Measurements from ENCODE around the gene TTLL5. TPM values are rescaled to one million over a fixed set of nuclear protein-coding genes. Genes with fewer than 3 reads are reported as not detected.

TTLL5 gene
- total and polyA plus RNA-seq, 2 of the 4 experiments (the other 2 are of a cell fraction) = 11.9 to 16.7 TPM

GRCh38 chr14:75619548-75619947, 41.5 kb upstream of the TTLL5 start:
- Histone ChIP-seq H3K4me2 (ENCODE audit: low read depth, low read length) (no peak overlapping the region), H4K8ac (ENCODE audit: low read depth in 2 of 2, low read length in 2 of 2) (no peak overlapping the region), H3K27ac (ENCODE audit: insufficient read depth, low read length) (no peak overlapping the region), H4K5ac (ENCODE audit: low read depth, low read length) (no peak overlapping the region), H3K9ac (ENCODE audit: low read depth, low read length) (no peak overlapping the region), H4K91ac (ENCODE audit: insufficient read depth, low read depth, low read length) (no peak overlapping the region), H2BK5ac (ENCODE audit: low read depth, low read length, poor library complexity, severe bottlenecking) (no peak overlapping the region), H2BK15ac (ENCODE audit: low read depth, low read length) (no peak overlapping the region), H3K56ac (ENCODE audit: extremely low read depth, insufficient read depth, low read length) (no peak overlapping the region), H3K14ac (replicated peaks; ENCODE audit: low read depth, low read length) (no peak overlapping the region), H3K23ac (ENCODE audit: low read depth, low read length) (no peak overlapping the region), H4K20me1 (ENCODE audit: insufficient read depth, low read length) (no peaks in the 10 kb centered on the region), H3K36me3 (ENCODE audit: control insufficient read depth, insufficient read depth, low read length) (no peaks in the 10 kb centered on the region), H3K18ac (ENCODE audit: low read depth, low read length) (no peak overlapping the region), H3K4ac (ENCODE audit: low read depth, low read length) (no peak overlapping the region), H3K4me3 (ENCODE audit: insufficient read depth, low read depth, low read length) (no peak overlapping the region), H2BK20ac (ENCODE audit: low read depth, low read length) (no peak overlapping the region), H3K9me3 (ENCODE audit: control insufficient read depth, insufficient read depth, low read length) (no peaks in the 10 kb centered on the region), H3K79me1 (ENCODE audit: low read depth in 1 of 2, low read length in 2 of 2) (no peaks in the 10 kb centered on the region), H3K9me1 (ENCODE audit: insufficient read depth, low read length) (no peaks in the 10 kb centered on the region), H2AFZ (replicated peaks; ENCODE audit: low read length, poor library complexity) (no peak overlapping the region), H2AK9ac (replicated peaks; ENCODE audit: low read depth, low read length, poor library complexity) (no peak overlapping the region), H2AK5ac (ENCODE audit: low read depth, low read length) (no peak overlapping the region), H3K4me1 (ENCODE audit: control insufficient read depth, insufficient read depth, low read length) (no peaks in the 10 kb centered on the region), H2BK120ac (ENCODE audit: low read depth, low read length) (no peak overlapping the region), H3K27me3 (ENCODE audit: control insufficient read depth, insufficient read depth, low read length) (peaks cover 13% of the 10 kb centered on the region)
- ChIA-PET POLR2A (ENCODE audit: unreplicated experiment) (no interaction called here), CTCF (interaction anchor here (1.0 to 1.2 kb wide), 2 partner anchors 9 to 21 kb away, joined by 3 read pairs; no protein-coding TSS in a partner anchor)
- dilution Hi-C loops (cut with HindIII; ENCODE audit: low sequenced_read_pairs, unreplicated experiment) = no loop called here
- in situ Hi-C loops (cut with MboI; ENCODE audit: low sequenced_read_pairs) = no loop called here
- ATAC-seq (ENCODE audit: low read depth) (no peak), DNase-seq (no peak)
- intact Hi-C loops (cut with micrococcal nuclease) = no loop called here
- WGBS, 2 experiments (ENCODE audit: extremely low coverage in 2 of 2, insufficient read length in 1 of 2) = 63% methylated on average over 1 of the region's 1 CpG; no CpG with 5 or more reads in 1 of the 2 experiments
- TF ChIP-seq BHLHE40 (IDR thresholded peaks at IDR 0.05; ENCODE audit: low read depth, low read length) = no peak
- TF ChIP-seq ELK1 (IDR thresholded peaks at IDR 0.05; ENCODE audit: borderline replicate concordance, low read depth, low read length) = no peak
- TF ChIP-seq CEBPB (IDR thresholded peaks at IDR 0.05; ENCODE audit: low read depth, low read length) = no peak
- no peak for TF ChIP-seq RFX5 (IDR thresholded peaks at IDR 0.05; ENCODE audit: low read depth, low read length)
- no peak for TF ChIP-seq MAZ (IDR thresholded peaks at IDR 0.05; ENCODE audit: borderline replicate concordance, low read depth, low read length)
- TF ChIP-seq SMC3 (IDR thresholded peaks at IDR 0.05; ENCODE audit: low read depth, low read length) = no peak
- TF ChIP-seq CTCF (conservative IDR thresholded peaks at IDR 0.05; ENCODE audit: low read depth, low read length) = no peak
- TF ChIP-seq MXI1 (IDR thresholded peaks at IDR 0.05; ENCODE audit: borderline replicate concordance, low read depth, low read length) = no peak
- TF ChIP-seq MAFK (IDR thresholded peaks at IDR 0.05; ENCODE audit: low read depth, low read length) = no peak
- no peak for TF ChIP-seq POLR2A (IDR thresholded peaks at IDR 0.05; ENCODE audit: low read depth, low read length)
- no peak for TF ChIP-seq CHD1 (IDR thresholded peaks at IDR 0.05; ENCODE audit: low read depth, low read length)
- TF ChIP-seq FOS (IDR thresholded peaks at IDR 0.05; ENCODE audit: low read depth, low read length) = no peak
- TF ChIP-seq RAD21 (IDR thresholded peaks at IDR 0.05; ENCODE audit: low read length) = no peak
- TF ChIP-seq RCOR1 (IDR thresholded peaks at IDR 0.05; ENCODE audit: insufficient replicate concordance, low read length) = no peak
- no peak for TF ChIP-seq USF2 (IDR thresholded peaks at IDR 0.05; ENCODE audit: low read depth, low read length)
- no peak for TF ChIP-seq NFE2L2 (IDR thresholded peaks at IDR 0.05; ENCODE audit: low read depth, low read length)
- no TSS peak for BruUV-seq (replicated peaks)
